NCI-H510A (cell line): ENCODE data around the gene TCTN2.

Experiments used
- DNase-seq: peaks from one replicate; lab custom pipeline; 2025; lab: John Stamatoyannopoulos, UW

TCTN2 gene

GRCh38 chr12:123741937-123742572 is 71.1 kb downstream of the TCTN2 start:
- no peak for DNase-seq

DNA sequence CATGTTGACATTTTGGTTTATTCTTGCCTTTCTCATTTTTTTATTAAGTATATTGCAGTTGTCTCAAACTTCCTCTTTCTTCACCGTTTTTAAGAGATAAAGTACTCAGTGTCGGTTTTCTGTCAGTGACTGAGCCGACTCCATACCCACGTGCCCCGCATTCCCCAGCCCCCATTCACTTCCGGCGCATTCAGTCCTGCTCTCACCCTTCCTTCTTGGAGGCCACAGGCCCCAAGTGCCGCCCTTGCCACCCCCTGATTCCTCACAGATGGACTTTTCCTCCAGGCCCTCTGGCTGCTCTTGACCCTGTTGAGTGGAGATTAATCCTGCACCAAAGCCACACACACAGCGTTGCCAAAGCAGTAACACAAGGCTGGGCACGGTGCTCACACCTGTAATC is 72.1 kb downstream of the TCTN2 start:
- DNase-seq = no peak

- no peak for DNase-seq
These were observed 73.9 kb downstream of the TCTN2 start for GRCh38 chr12:123744836-123745235.

DNA sequence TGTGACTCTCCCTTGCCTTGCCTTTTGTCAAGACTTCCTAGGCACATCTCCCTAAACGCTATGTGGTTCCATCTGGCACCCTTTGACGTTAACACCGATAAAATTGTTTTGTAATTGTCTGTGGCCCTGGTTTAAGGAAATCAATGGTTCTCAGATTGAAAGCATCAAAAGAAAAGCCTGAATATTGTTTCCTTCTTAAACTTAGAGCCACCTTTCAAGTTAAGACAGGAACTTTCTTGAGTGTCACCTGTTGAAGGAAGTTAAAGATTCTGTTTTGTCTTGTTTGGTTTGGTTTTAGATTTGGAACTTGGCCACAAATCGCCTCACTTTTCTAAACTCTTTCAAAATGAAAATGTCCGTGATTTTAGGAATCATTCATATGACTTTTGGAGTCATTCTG is 76.4 kb downstream of the TCTN2 start:
- no peak for DNase-seq

DNA sequence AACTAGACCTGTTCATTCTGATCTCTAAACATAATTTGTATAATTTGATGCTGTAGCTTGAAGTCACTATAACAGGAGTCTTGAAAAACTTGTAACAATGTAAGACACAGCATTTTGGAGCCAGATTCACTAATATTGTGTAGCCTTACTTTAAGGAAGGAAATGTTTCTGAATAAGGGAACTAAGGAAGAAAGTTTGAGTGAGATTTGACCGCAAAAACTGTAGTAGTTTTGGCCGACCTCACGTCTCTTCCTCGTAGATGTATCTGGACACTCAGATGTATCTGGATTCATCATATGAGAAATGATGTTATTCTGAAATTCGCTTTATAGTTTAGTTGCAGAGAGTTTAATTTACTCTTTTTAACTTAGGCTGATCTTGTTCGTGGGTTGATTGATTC is 77.2 kb downstream of the TCTN2 start:
- no peak for DNase-seq

GRCh38 chr12:123748661-123749060 is 77.7 kb downstream of the TCTN2 start:
- no peak for DNase-seq

- no peak for DNase-seq
These were observed 78.4 kb downstream of the TCTN2 start for GRCh38 chr12:123749355-123749754.

DNA sequence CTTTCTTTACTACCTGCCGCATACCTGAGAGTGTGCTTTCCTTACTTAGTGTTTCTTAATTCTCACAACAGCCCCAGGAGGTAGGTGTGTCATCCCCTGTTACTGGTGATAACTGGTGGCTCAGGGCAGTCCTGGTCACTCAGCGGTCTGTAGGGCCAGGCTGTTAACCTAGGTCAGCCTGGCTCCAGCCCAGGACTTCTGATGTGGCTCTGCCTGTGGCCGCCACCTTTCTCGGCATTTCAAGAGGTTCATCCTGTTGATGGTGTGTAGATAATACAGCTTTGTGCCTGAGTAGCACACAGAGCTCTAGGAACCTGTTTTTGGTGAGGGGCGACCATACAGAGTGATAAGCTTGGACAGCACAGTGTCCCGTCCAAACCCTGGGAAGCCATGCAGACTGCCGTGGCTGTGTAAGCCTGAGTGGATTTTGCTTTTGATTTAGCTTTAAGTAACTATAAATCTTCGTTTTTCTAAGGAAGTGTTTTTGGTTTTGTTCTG is 79.3 kb downstream of the TCTN2 start:
- no peak for DNase-seq

DNA sequence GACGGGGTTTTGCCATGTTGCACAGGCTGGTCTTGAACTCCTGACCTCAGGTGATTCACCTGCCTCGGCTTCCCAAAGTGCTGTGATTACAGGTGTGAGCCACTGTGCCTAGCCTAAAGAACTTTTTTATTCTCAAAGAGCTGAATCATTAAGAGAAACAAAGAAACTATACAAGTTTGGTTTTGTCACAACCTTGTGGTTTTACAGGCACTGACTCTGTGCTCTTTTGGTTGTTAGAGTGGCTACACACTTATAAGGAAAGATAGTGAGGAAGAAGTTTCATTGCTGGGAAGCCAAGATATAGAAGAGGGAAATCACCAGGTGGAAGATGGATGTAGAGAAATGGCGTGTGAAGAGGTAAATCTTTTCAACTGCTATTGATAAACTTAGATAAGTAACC is 81.1 kb downstream of the TCTN2 start:
- no peak for DNase-seq

DNA sequence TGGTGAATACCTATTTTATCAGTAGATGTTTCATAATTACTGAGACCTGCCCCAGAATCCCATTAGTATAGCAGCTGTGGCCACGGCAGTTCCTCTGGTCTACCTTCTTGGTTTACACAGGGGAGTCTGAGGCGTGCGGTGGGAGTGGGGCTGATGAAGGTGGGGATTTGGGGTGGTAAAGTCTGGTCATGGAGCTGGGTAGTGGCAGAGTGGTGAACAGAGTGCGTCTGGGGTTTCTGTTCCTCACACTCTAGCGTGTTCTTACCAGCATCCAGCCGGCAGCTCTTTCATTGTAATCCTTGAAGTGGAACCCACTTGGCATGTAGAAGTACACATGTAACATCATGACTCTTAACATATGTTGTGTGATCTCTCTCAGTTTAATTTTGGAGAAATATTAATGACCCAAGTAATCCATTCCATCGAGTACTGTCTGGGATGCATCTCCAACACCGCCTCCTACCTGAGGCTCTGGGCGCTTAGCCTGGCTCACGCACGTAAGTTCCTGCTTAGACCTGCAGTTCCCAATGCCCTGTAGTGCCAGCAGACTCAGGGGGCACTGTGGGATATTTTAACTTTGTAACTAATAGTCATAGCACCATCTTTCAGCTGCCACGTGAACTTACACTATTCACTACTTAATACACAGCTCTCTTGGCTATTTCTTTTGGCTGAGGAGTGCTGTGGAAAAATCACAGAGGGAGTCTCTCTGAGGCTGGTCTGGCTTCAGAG is 83.3 kb downstream of the TCTN2 start:
- DNase-seq = no peak

GRCh38 chr12:123757561-123757960 is 86.6 kb downstream of the TCTN2 start:
- DNase-seq = no peak
